Measurements from ENCODE around the gene HIP1.

DNA sequence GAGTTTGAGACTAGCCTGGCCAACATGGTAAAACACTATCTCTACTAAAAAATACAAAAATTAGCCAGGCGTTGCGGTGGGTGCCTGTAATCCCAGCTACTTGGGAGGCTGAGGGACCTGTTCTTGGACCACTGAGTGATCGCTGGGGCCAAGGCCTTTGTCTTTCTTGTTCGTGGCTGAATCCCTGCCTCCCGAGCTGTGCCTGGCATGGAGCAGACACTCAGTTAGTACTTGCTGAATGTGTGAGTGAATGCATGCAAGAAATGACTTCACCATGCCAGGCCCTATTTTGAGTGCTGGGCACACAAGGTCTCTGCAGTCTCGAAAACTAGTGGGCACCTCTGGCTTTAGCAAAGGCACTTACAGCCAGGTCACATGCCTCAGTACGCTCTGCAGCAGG is 85.1 kb downstream of the HIP1 start:
- TF ChIP-seq, protein P1, sequence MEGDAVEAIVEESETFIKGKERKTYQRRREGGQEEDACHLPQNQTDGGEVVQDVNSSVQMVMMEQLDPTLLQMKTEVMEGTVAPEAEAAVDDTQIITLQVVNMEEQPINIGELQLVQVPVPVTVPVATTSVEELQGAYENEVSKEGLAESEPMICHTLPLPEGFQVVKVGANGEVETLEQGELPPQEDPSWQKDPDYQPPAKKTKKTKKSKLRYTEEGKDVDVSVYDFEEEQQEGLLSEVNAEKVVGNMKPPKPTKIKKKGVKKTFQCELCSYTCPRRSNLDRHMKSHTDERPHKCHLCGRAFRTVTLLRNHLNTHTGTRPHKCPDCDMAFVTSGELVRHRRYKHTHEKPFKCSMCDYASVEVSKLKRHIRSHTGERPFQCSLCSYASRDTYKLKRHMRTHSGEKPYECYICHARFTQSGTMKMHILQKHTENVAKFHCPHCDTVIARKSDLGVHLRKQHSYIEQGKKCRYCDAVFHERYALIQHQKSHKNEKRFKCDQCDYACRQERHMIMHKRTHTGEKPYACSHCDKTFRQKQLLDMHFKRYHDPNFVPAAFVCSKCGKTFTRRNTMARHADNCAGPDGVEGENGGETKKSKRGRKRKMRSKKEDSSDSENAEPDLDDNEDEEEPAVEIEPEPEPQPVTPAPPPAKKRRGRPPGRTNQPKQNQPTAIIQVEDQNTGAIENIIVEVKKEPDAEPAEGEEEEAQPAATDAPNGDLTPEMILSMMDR (IDR thresholded peaks at IDR 0.05; ENCODE audit: insufficient read depth, low read depth, low read length): no peak
- no peak for TF ChIP-seq EZH2 (IDR thresholded peaks at IDR 0.05; ENCODE audit: insufficient read depth, low read length)

All from astrocyte (in vitro differentiated cells and primary cell).